ENCODE measurements around the gene LCN9. TPM values are rescaled to one million over a fixed set of nuclear protein-coding genes. Genes with fewer than 3 reads are reported as not detected.
"Not testable (repeated sequence)": the region's sequence is repeated elsewhere in the genome, so short reads cannot be mapped to it uniquely, and the experiment has no call there.

Gene LCN9
- total RNA-seq, 1 donor from 2014 or later, result not detected

- no peak for DNase-seq (ENCODE audit: low spot score)
Observed at GRCh38 chr9:135647884-135648283, 15.2 kb upstream of the LCN9 start.

GRCh38 chr9:135648494-135649410 is 14.4 kb upstream of the LCN9 start:
- no peak for DNase-seq (ENCODE audit: low spot score)

- no peak for DNase-seq (ENCODE audit: low spot score)
Observed at GRCh38 chr9:135649508-135649907, 13.6 kb upstream of the LCN9 start.

- DNase-seq (ENCODE audit: low spot score), result no peak
Observed at GRCh38 chr9:135650408-135650807, 12.7 kb upstream of the LCN9 start.

GRCh38 chr9:135655317-135655716 is 7.8 kb upstream of the LCN9 start:
- no peak for DNase-seq (ENCODE audit: low spot score)

GRCh38 chr9:135657416-135657815 is 5.7 kb upstream of the LCN9 start:
- DNase-seq (ENCODE audit: low spot score), result no peak

GRCh38 chr9:135659252-135659651 is 3.9 kb upstream of the LCN9 start:
- DNase-seq (ENCODE audit: low spot score), result no peak

- DNase-seq (ENCODE audit: low spot score), result no peak
Observed at GRCh38 chr9:135660407-135660806, 2.7 kb upstream of the LCN9 start.

- no peak for DNase-seq (ENCODE audit: low spot score)
Observed at GRCh38 chr9:135661816-135662560, 1.1 kb upstream of the LCN9 start.

- DNase-seq (ENCODE audit: low spot score), result no peak
Observed at GRCh38 chr9:135663451-135663770, 302 bp downstream of the LCN9 start.

GRCh38 chr9:135663857-135664256 is 748 bp downstream of the LCN9 start:
- DNase-seq (ENCODE audit: low spot score), result no peak

- no peak for DNase-seq (ENCODE audit: low spot score)
Observed at GRCh38 chr9:135664266-135664665, 1.2 kb downstream of the LCN9 start.

GRCh38 chr9:135664801-135665794 is 2.0 kb downstream of the LCN9 start:
- no peak for DNase-seq (ENCODE audit: low spot score)

- no peak for DNase-seq (ENCODE audit: low spot score)
Observed at GRCh38 chr9:135665795-135666189, 2.7 kb downstream of the LCN9 start.

- DNase-seq (ENCODE audit: low spot score), result no peak
Observed at GRCh38 chr9:135666534-135667462, 3.7 kb downstream of the LCN9 start.

- DNase-seq (ENCODE audit: low spot score), result no peak
Observed at GRCh38 chr9:135667463-135668001, 4.4 kb downstream of the LCN9 start.

- not testable (repeated sequence) for DNase-seq (ENCODE audit: low spot score)
Observed at GRCh38 chr9:135669018-135669417, 5.9 kb downstream of the LCN9 start.

- no peak for DNase-seq (ENCODE audit: low spot score)
Observed at GRCh38 chr9:135669616-135670285, 6.6 kb downstream of the LCN9 start.

- no peak for DNase-seq (ENCODE audit: low spot score)
Observed at GRCh38 chr9:135670721-135671590, 7.8 kb downstream of the LCN9 start.
